Measurements from ENCODE around the gene LRRC28. TPM values are rescaled to one million over a fixed set of nuclear protein-coding genes. Genes with fewer than 3 reads are reported as not detected.
A peak's percentile ranks its signal among the peaks of the same experiment; 100 is the strongest.

LRRC28 gene
- total RNA-seq, 3 donors from 2014 or later (not counting 1 experiment from before 2014, with no cell fraction given), result 18.2 to 20.9 (median 18.7) TPM

GRCh38 chr15:99407716-99408115, 156.4 kb downstream of the LRRC28 start:
- H3K4me3 ChIP-seq (ENCODE audit: low read length), result no peak overlapping the region
- no peaks in the 10 kb centered on the region for H3K36me3 Mint-ChIP-seq
- no peaks in the 10 kb centered on the region for H3K27me3 ChIP-seq (ENCODE audit: control insufficient read depth, insufficient read depth, low read length)
- H3K9me3 ChIP-seq (ENCODE audit: control insufficient read depth, insufficient read depth, low read length), result no peaks in the 10 kb centered on the region
- no peaks in the 10 kb centered on the region for H3K36me3 ChIP-seq (ENCODE audit: control insufficient read depth, insufficient read depth, low read length)
- peaks cover 0 to 3% of the 10 kb centered on the region in 2 donors for H3K27me3 Mint-ChIP-seq (ENCODE audit: low read depth in 2 of 2)
- 59% methylated on average over 5 of the region's 5 CpGs for WGBS (ENCODE audit: insufficient coverage)
- TF ChIP-seq, protein P1, sequence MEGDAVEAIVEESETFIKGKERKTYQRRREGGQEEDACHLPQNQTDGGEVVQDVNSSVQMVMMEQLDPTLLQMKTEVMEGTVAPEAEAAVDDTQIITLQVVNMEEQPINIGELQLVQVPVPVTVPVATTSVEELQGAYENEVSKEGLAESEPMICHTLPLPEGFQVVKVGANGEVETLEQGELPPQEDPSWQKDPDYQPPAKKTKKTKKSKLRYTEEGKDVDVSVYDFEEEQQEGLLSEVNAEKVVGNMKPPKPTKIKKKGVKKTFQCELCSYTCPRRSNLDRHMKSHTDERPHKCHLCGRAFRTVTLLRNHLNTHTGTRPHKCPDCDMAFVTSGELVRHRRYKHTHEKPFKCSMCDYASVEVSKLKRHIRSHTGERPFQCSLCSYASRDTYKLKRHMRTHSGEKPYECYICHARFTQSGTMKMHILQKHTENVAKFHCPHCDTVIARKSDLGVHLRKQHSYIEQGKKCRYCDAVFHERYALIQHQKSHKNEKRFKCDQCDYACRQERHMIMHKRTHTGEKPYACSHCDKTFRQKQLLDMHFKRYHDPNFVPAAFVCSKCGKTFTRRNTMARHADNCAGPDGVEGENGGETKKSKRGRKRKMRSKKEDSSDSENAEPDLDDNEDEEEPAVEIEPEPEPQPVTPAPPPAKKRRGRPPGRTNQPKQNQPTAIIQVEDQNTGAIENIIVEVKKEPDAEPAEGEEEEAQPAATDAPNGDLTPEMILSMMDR (IDR thresholded peaks at IDR 0.05), result no peak
- no peak overlapping the region for H3K27ac ChIP-seq (ENCODE audit: low read length)
- intact Hi-C loops (cut with micrococcal nuclease), result no loop called here
- DNase-seq (no peak), ATAC-seq (no peak)
- no peaks in the 10 kb centered on the region for H3K9me3 Mint-ChIP-seq
- H3K27ac Mint-ChIP-seq, result no peak overlapping the region
- H3K4me1 ChIP-seq (ENCODE audit: control insufficient read depth, insufficient read depth, low read length), result no peaks in the 10 kb centered on the region
- no peak overlapping the region for H3K4me3 Mint-ChIP-seq
- no peaks in the 10 kb centered on the region for H3K4me1 Mint-ChIP-seq

GRCh38 chr15:99408236-99409096, 157.2 kb downstream of the LRRC28 start:
- ATAC-seq (no peak), DNase-seq (no peak)
- H3K27me3 ChIP-seq (ENCODE audit: control insufficient read depth, insufficient read depth, low read length), result no peaks in the 10 kb centered on the region
- WGBS (ENCODE audit: insufficient coverage), result 80% methylated on average over 11 of the region's 12 CpGs
- no peak overlapping the region for H3K27ac ChIP-seq (ENCODE audit: low read length)
- Mint-ChIP-seq H3K27ac (no peak overlapping the region), H3K4me3 (no peak overlapping the region), H3K9me3 (no peaks in the 10 kb centered on the region), H3K27me3 (ENCODE audit: low read depth in 2 of 2) (peaks cover 0 to 3% of the 10 kb centered on the region in 2 donors), H3K4me1 (no peaks in the 10 kb centered on the region), H3K36me3 (no peaks in the 10 kb centered on the region)
- intact Hi-C loops (cut with micrococcal nuclease), result no loop called here
- H3K36me3 ChIP-seq (ENCODE audit: control insufficient read depth, insufficient read depth, low read length), result no peaks in the 10 kb centered on the region
- H3K4me1 ChIP-seq (ENCODE audit: control insufficient read depth, insufficient read depth, low read length), result no peaks in the 10 kb centered on the region
- TF ChIP-seq, protein P1 (IDR thresholded peaks at IDR 0.05), result no peak
- H3K9me3 ChIP-seq (ENCODE audit: control insufficient read depth, insufficient read depth, low read length), result no peaks in the 10 kb centered on the region
- no peak overlapping the region for H3K4me3 ChIP-seq (ENCODE audit: low read length)

DNA sequence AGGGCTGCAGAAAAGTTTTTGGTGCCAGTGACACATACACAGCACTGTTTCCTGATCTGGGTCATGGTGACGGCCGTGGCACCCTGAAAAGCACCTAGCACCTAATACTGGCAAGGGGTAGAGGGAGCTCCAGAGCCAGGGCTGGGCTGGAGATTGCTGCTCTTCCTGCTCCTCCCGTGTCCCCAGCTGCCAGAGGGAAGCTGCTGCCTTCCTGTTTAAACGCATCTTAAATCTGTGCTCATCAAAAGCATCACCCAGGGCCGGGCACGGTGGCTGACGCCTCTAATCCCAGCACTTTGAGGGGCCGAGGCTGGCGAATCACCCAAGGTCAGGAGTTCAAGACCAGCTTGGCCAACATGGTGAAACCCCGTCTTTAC, 157.8 kb downstream of the LRRC28 start:
- Mint-ChIP-seq H3K27me3 (ENCODE audit: low read depth in 2 of 2) (peaks cover 0 to 3% of the 10 kb centered on the region in 2 donors), H3K9me3 (no peaks in the 10 kb centered on the region), H3K36me3 (no peaks in the 10 kb centered on the region), H3K27ac (no peak overlapping the region), H3K4me3 (no peak overlapping the region), H3K4me1 (no peaks in the 10 kb centered on the region)
- Histone ChIP-seq H3K9me3 (ENCODE audit: control insufficient read depth, insufficient read depth, low read length) (no peaks in the 10 kb centered on the region), H3K4me3 (ENCODE audit: low read length) (no peak overlapping the region), H3K27me3 (ENCODE audit: control insufficient read depth, insufficient read depth, low read length) (no peaks in the 10 kb centered on the region), H3K36me3 (ENCODE audit: control insufficient read depth, insufficient read depth, low read length) (no peaks in the 10 kb centered on the region), H3K27ac (ENCODE audit: low read length) (no peak overlapping the region), H3K4me1 (ENCODE audit: control insufficient read depth, insufficient read depth, low read length) (no peaks in the 10 kb centered on the region)
- DNase-seq, result peak in 1 of 2 donors; percentile 56
- 55% methylated on average over 10 of the region's 10 CpGs for WGBS (ENCODE audit: insufficient coverage)
- TF ChIP-seq, protein P1 (IDR thresholded peaks at IDR 0.05), result no peak
- intact Hi-C loops (cut with micrococcal nuclease), result no loop called here
- no peak for ATAC-seq
